K562 (cell line): ENCODE measurements around the gene ITGA7. TPM values are rescaled to one million over a fixed set of nuclear protein-coding genes. Genes with fewer than 3 reads are reported as not detected.

Experiments used
- ESRRA ChIP-seq: fragments of 450-650 bp; IDR thresholded peaks from 2 replicates; pipeline ENCODE4 v1.6.1; 2014; ENCODE audit warnings: low read depth, mild to moderate bottlenecking, moderate library complexity, borderline replicate concordance
- EWSR1 ChIP-seq: fragments of 450-650 bp; IDR thresholded peaks from 2 replicates; pipeline ENCODE4 v1.6.1; 2018; ENCODE audit warnings: borderline replicate concordance, mild to moderate bottlenecking, low read depth, moderate library complexity; ENCODE audit not compliant: partially characterized antibody
- KDM4B ChIP-seq, 2 experiments: fragments of 450-650 bp in 1 of 2; sonication (generic) in 1 of 2; IDR thresholded peaks; 2 replicates each; pipeline ENCODE4 v1.6.1; 2016 to 2017; ENCODE audit warnings: borderline replicate concordance in 2 of 2, antibody characterized with exemption in 1 of 2, low read depth in 1 of 2, mild to moderate bottlenecking in 1 of 2
- MAFF ChIP-seq: IDR thresholded peaks from 2 replicates; pipeline ENCODE4 v1.6.1; 2012; ENCODE audit warnings: low read length, improper control_type of control experiment
- NONO ChIP-seq, 2 experiments: fragments of 200-400 bp in 1 of 2; fragments of 450-650 bp in 1 of 2; formaldehyde crosslinking in 1 of 2; IDR thresholded peaks; 2 replicates each; pipeline ENCODE4 v1.6.1; 2017; ENCODE audit warnings: low read depth in 2 of 2, mild to moderate bottlenecking in 2 of 2, moderate library complexity in 2 of 2, low read length in 1 of 2
- RBFOX2 ChIP-seq: fragments of 200-400 bp; formaldehyde crosslinking; IDR thresholded peaks from 2 replicates; pipeline ENCODE4 v1.6.1; 2017; ENCODE audit warnings: low read depth, mild to moderate bottlenecking, low read length, moderate library complexity
- SMARCB1 ChIP-seq: IDR thresholded peaks from 2 replicates; pipeline ENCODE4 v1.6.1; 2011; ENCODE audit warnings: improper control_type of control experiment, low read depth; ENCODE audit not compliant: insufficient read length
- ZHX1 ChIP-seq: fragments of 150-350 bp; conservative IDR thresholded peaks from 2 replicates; pipeline ENCODE4 v1.6.1; 2014; ENCODE audit warnings: low read length
- ZNF785 ChIP-seq: fragments of 250-450 bp; sonication (Bioruptor Pico); IDR thresholded peaks from 2 replicates; pipeline ENCODE4 v1.4.0; 2020; ENCODE audit warnings: mild to moderate bottlenecking
- polyA plus RNA-seq, 8 experiments: library from polyadenylated mRNA; depleted of rRNA in 4 of 8; stranded (reverse) in 5 of 8; unstranded in 3 of 8; fragments of >200 nt; fragmentation: Nextera tagmentation in 2 of 8; fragmentation: Illumina TruSeq in 1 of 8; extraction: Ambion mirVana in 2 of 8; extraction: Trizol in 1 of 8; gene quantifications; 2 replicates each; pipeline versions ENCODE4 v1.2.1 to v1.2.3, GENCODE V29; 2011 to 2014; ENCODE audit warnings: inconsistent platforms in 1 of 8, missing spikeins in 1 of 8
- total RNA-seq, 7 experiments: library from RNA; depleted of rRNA in 6 of 7; stranded (reverse); fragments of >200 nt in 6 of 7; fragmentation: Illumina TruSeq in 2 of 7; extraction: Trizol in 2 of 7; gene quantifications; 2 replicates each; pipeline versions ENCODE4 v1.2.1 to v1.2.3, GENCODE V29; 2011 to 2021; ENCODE audit warnings: low replicate concordance in 1 of 7
- TF ChIP-seq, protein P1 (sequence below): sonication (generic); formaldehyde crosslinking; IDR thresholded peaks from 2 replicates; pipeline ENCODE4 v1.8.0; 2022; ENCODE audit warnings: mild to moderate bottlenecking, missing genetic modification reagents

ITGA7 gene
- total and polyA plus RNA-seq, 9 of the 15 experiments (the other 6 are each of a cell fraction or from before 2014, with no cell fraction given), result 0.11 to 2.3 (median 0.56) TPM; not detected in 1

- TF ChIP-seq, protein P1, sequence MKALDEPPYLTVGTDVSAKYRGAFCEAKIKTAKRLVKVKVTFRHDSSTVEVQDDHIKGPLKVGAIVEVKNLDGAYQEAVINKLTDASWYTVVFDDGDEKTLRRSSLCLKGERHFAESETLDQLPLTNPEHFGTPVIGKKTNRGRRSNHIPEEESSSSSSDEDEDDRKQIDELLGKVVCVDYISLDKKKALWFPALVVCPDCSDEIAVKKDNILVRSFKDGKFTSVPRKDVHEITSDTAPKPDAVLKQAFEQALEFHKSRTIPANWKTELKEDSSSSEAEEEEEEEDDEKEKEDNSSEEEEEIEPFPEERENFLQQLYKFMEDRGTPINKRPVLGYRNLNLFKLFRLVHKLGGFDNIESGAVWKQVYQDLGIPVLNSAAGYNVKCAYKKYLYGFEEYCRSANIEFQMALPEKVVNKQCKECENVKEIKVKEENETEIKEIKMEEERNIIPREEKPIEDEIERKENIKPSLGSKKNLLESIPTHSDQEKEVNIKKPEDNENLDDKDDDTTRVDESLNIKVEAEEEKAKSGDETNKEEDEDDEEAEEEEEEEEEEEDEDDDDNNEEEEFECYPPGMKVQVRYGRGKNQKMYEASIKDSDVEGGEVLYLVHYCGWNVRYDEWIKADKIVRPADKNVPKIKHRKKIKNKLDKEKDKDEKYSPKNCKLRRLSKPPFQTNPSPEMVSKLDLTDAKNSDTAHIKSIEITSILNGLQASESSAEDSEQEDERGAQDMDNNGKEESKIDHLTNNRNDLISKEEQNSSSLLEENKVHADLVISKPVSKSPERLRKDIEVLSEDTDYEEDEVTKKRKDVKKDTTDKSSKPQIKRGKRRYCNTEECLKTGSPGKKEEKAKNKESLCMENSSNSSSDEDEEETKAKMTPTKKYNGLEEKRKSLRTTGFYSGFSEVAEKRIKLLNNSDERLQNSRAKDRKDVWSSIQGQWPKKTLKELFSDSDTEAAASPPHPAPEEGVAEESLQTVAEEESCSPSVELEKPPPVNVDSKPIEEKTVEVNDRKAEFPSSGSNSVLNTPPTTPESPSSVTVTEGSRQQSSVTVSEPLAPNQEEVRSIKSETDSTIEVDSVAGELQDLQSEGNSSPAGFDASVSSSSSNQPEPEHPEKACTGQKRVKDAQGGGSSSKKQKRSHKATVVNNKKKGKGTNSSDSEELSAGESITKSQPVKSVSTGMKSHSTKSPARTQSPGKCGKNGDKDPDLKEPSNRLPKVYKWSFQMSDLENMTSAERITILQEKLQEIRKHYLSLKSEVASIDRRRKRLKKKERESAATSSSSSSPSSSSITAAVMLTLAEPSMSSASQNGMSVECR (CRISPR knock-in tag), result no peak
- TF ChIP-seq EWSR1 (no peak), ZHX1 (no peak), SMARCB1 (no peak), KDM4B (IDR thresholded peaks at IDR 0.05; ENCODE audit: borderline replicate concordance in 2 of 2, low read depth in 1 of 2) (no peak), ESRRA (no peak), MAFF (peak; percentile 88), RBFOX2 (no peak), ZNF785 (CRISPR knock-in tag) (no peak), NONO (IDR thresholded peaks at IDR 0.05; ENCODE audit: low read depth in 2 of 2, low read length in 1 of 2) (no peak)
Measured at GRCh38 chr12:55738123-55739024, 30.7 kb upstream of the ITGA7 start (continued).
